BJ (cell line): ENCODE data around the gene ABCG1. TPM values are rescaled to one million over a fixed set of nuclear protein-coding genes. Genes with fewer than 3 reads are reported as not detected.

ENCODE experiments used
- CTCF ChIA-PET: fragments of 350-600 bp; formaldehyde crosslinking; extraction: SDS; loops from one replicate; lab custom pipeline; 2021; ENCODE audit warnings: antibody characterized with exemption, inconsistent platforms; lab: Yijun Ruan, JAX
- POLR2A ChIA-PET: fragments of 300-600 bp; sonication (Branson Sonifier 250); formaldehyde crosslinking; extraction: SDS; loops from one replicate; lab custom pipeline; 2021; ENCODE audit warnings: antibody characterized with exemption; lab: Charles Lee
- DNase-seq: peaks from one replicate; pipeline ENCODE4 v3.0.0-alpha.2; 2011; ENCODE audit warnings: low read depth
- H3K27me3 ChIP-seq: 2 replicates; pipeline ENCODE4 v1.6.0; 2011; ENCODE audit warnings: low read length; ENCODE audit not compliant: control insufficient read depth, insufficient read depth
- H3K36me3 ChIP-seq: 2 replicates; pipeline ENCODE4 v1.5.1; 2011; ENCODE audit warnings: low read length; ENCODE audit not compliant: control insufficient read depth, insufficient read depth
- H3K4me3 ChIP-seq: 2 replicates; pipeline ENCODE4 v1.5.1; 2011; ENCODE audit warnings: low read depth, mild to moderate bottlenecking, control low read depth, low read length
- CTCF ChIP-seq: IDR thresholded peaks from 2 replicates; pipeline ENCODE4 v1.5.1; 2011; ENCODE audit warnings: low read depth, mild to moderate bottlenecking, control low read depth, inconsistent platforms, low read length, moderate library complexity; ENCODE audit not compliant: insufficient read depth
- polyA plus RNA-seq: library from polyadenylated mRNA; depleted of rRNA; stranded (reverse); fragments of >200 nt; gene quantifications from 2 replicates; pipeline ENCODE4 v1.2.3, GENCODE V29; 2011

The ABCG1 gene
- polyA plus RNA-seq, 1 experiment: 0.29 TPM

DNA sequence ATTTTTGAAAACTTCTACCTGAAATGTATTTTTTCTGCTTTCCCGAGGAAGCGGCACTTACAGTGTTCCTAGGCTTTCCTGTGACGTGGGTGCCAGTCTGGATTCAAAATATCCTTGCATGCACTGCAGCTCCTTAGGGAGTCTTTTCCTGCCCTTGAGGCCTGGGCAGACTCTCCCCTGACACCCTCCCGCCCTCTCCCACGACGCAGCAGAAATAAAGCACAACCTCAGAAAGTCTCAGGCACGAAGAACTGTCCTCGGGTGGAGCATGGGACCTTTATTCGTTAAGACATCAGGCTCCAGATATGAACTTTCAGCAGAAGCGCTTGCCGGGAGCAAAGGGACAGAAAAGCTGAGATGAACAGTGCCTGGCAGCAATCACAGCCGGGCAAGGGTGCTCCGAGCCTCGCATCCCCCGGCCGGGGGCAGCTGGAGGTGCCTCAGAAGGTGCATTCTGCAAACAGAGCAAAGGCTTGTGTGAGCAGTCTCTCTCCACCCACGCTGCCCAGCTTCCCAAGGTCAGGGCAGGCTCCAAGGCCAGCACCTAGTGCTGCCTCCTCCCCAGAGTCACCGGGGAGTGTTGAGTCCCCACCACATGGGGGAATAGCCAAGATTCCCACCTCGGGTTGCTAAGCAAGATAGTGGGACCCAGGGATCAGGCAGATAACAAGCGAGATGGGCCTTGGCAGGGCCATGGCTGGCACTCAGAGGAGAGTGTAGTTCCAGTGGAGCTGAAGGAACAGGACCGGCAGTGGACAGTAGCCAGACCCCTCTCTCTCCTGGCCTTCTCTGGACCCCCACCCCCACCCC, 93.1 kb downstream of the ABCG1 start:
- H3K27me3 ChIP-seq: peaks cover 3% of the 10 kb centered on the region; the same call in 1 of the 2 replicates
- CTCF ChIA-PET: interaction anchor here (0.7 to 3.4 kb wide), 3 partner anchors 8 to 304 kb away, joined by 3 to 19 read pairs (median 13); no protein-coding TSS in a partner anchor
- H3K36me3 ChIP-seq: no peaks in the 10 kb centered on the region
- H3K4me3 ChIP-seq: no peak overlapping the region
- DNase-seq: no peak
- POLR2A ChIA-PET: no interaction called here
- TF ChIP-seq CTCF: no peak

DNA sequence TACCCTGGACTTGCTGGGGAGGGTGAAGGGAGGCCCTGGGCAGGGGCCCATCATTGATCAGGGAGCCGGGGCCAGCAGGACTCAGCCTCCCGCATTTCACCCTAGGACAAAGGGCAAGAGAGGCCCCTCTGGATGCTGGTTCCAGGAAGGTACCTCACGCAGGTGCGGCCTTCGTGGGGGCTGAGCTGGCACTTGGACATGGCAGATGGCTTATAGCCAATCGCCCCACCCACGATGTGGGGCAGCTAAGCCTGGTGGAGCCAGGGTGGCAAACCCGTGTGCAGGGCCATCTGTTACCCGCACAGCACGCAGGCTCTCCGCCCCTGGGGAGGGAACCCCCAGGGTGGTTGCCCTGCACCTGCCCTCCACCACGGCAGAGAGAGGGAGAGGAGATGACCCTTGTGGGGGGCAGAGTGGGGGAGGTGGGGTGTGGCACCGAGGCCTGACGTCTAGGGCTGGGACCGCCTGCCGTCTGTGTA, 93.7 kb downstream of the ABCG1 start:
- ChIA-PET POLR2A (no interaction called here), CTCF (no interaction called here)
- Histone ChIP-seq H3K36me3 (no peaks in the 10 kb centered on the region), H3K4me3 (no peak overlapping the region), H3K27me3 (0 out of 2 replicates have a peak, but pooled peaks cover 3% of the 10 kb centered on the region)
- no peak for TF ChIP-seq CTCF
- no peak for DNase-seq

DNA sequence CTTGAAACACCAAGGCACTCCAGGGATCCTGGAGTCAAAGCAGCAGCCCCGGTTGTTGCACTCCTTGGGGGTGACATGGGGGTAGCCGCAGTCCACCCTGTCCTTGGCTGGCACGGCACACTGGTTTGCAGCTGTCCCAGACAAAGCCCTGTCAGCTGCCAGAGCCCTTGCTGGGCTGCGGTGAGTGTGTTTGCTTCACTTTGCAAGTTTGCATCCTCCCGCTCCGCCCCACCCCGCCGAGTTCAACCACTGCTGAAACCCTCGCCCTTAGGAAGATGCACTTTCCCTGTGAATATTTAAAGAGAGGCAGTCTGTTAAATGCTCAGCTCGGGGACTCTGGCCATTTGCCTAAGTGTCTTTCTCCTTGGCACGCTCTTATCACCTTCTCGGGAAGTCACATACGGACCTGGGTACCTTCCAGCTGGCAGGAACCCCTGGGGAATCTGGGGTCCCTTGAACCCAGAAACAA, 94.6 kb downstream of the ABCG1 start:
- DNase-seq: no peak
- no peak for TF ChIP-seq CTCF
- 0 out of 2 replicates have a peak, but pooled peaks cover 1% of the 10 kb centered on the region for H3K27me3 ChIP-seq
- H3K36me3 ChIP-seq: no peaks in the 10 kb centered on the region
- ChIA-PET POLR2A (no interaction called here), CTCF (interaction anchor here (1.8 kb wide), 1 partner anchor 16 kb away, joined by 3 read pairs; no protein-coding TSS in a partner anchor)
- no peak overlapping the region for H3K4me3 ChIP-seq

GRCh38 chr21:42314616-42315295, 95.8 kb downstream of the ABCG1 start:
- H3K36me3 ChIP-seq: no peaks in the 10 kb centered on the region
- CTCF ChIA-PET: interaction anchor here (0.5 to 1.8 kb wide), 2 partner anchors 17 to 540 kb away, joined by 3 read pairs; no protein-coding TSS in a partner anchor
- H3K4me3 ChIP-seq: no peak overlapping the region
- POLR2A ChIA-PET: no interaction called here
- 0 out of 2 replicates have a peak, but pooled peaks cover 1% of the 10 kb centered on the region for H3K27me3 ChIP-seq
- TF ChIP-seq CTCF: no peak
- no peak for DNase-seq

DNA sequence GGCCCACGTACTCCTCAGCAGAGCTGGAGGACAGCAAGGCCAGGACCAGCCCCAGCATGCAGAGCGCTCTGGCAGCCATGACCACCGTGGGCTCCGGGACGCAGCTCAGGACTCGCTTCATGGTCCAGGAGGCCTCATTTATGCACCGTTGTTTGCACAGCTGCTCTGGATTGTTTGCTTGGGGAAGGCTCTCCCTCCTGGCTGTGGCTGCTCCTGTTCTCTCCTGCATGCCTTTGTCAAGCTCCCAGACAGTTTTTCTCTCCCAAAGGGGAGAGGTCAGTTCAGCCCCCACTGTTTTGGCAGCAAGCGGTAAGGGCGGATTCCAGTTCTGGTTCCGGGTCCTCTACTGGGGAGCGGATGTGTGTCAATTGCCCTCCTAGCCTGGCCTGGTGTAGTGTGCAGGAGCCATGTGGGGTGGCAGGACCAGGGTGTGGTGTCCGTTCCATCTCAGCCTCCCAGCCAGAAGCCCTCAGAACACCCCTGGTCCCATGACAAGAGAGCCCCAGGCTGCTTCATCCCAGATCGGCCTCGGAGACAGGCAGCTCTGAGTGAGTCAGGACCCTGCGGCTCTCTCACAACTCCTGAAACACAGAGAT, 96.5 kb downstream of the ABCG1 start, which contains the start of gene TFF3:
Gene TFF3 (minus strand): TSS at position 114 of the 596 bp plus-strand sequence. CDS start 35 bp downstream, at position 79.
- Histone ChIP-seq H3K36me3 (no peaks in the 10 kb centered on the region), H3K4me3 (no peak within 1 kb of the TSS), H3K27me3 (0 out of 2 replicates have a peak, but pooled peaks cover 1% of the 10 kb centered on the region)
- ChIA-PET CTCF (interaction anchor here (0.5 kb wide), 1 partner anchor 540 kb away, joined by 3 read pairs; no protein-coding TSS in a partner anchor), POLR2A (no interaction called here)
- TF ChIP-seq CTCF: no peak
- no peak for DNase-seq
